Measurements from ENCODE around the gene SORD.

- TF ChIP-seq POLR2A (IDR thresholded peaks at IDR 0.05; ENCODE audit: low read depth, low read length) (no peak), POLR2AphosphoS5 (IDR thresholded peaks at IDR 0.05; ENCODE audit: low read depth, low read length) (no peak), POU2F2 (IDR thresholded peaks at IDR 0.05; ENCODE audit: low read depth, low read length) (no peak), TAF1 (IDR thresholded peaks at IDR 0.05; ENCODE audit: low read depth, low read length) (no peak), SPI1 (IDR thresholded peaks at IDR 0.05; ENCODE audit: low read depth, low read length) (no peak)
These were observed 82.6 kb downstream of the SORD start for GRCh38 chr15:45105586-45105985.

Measured in GM12891 (cell line).